ENCODE measurements around the gene COL8A1. TPM values are rescaled to one million over a fixed set of nuclear protein-coding genes. Genes with fewer than 3 reads are reported as not detected.

Gene COL8A1
- total RNA-seq, 1 experiment from 2014 or later, result 0.07 TPM

DNA sequence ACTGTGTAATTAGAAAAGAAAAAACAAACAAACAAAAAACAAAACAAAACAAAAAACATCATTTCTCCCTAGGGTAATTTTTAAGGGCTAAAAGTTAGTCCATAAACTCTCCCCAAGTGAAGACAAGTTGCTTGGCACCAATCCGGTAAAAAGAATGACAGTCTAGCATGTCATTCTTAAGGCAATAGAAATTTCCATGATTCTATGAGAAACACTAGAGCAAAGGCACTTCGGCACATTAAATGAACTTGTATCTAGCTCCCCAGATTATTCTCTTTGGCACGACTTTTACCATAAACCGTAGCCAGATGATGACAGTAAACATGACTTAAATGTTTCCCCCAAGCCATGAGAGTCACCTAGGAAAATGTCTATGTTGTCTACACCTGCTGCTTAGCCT is 10.1 kb downstream of the COL8A1 start:
- H3K4me3 ChIP-seq (replicated peaks in 1 of 2; ENCODE audit: low read depth in 1 of 2, low read length in 2 of 2), result no peak overlapping the region
- H2AFZ ChIP-seq (ENCODE audit: low read depth, low read length, poor library complexity, severe bottlenecking), result no peak overlapping the region
- peaks cover 76% of the 10 kb centered on the region for H3K27me3 ChIP-seq (ENCODE audit: insufficient read depth, low read length)
- no peak overlapping the region for H3K27ac ChIP-seq (ENCODE audit: low read depth, low read length)
- CTCF ChIA-PET, result no interaction called here
- H3K9me2 ChIP-seq (ENCODE audit: insufficient read depth), result no peaks in the 10 kb centered on the region
- H4K20me1 ChIP-seq (ENCODE audit: insufficient read depth), result no peaks in the 10 kb centered on the region
- no peaks in the 10 kb centered on the region for H3K9me3 ChIP-seq (ENCODE audit: control insufficient read depth in 1 of 2, insufficient read depth in 1 of 2, low read depth in 1 of 2, low read length in 2 of 2)
- TF ChIP-seq TCF7L2 (IDR thresholded peaks at IDR 0.05; ENCODE audit: borderline replicate concordance, extremely low read depth, insufficient read depth, insufficient read length) (no peak), FOSL1 (IDR thresholded peaks at IDR 0.05; ENCODE audit: low read depth) (no peak), CBX3 (IDR thresholded peaks at IDR 0.05; ENCODE audit: low read depth) (no peak), EZH2phosphoT487 (IDR thresholded peaks at IDR 0.05; ENCODE audit: borderline replicate concordance) (no peak), POLR2AphosphoS5 (IDR thresholded peaks at IDR 0.05; ENCODE audit: low read depth, low read length) (no peak), CEBPB (IDR thresholded peaks at IDR 0.05; ENCODE audit: low read depth) (no peak), EGR1 (IDR thresholded peaks at IDR 0.05; ENCODE audit: low read depth) (no peak), YY1 (IDR thresholded peaks at IDR 0.05; ENCODE audit: extremely low read depth, insufficient replicate concordance, low read depth, low read length) (no peak), ELF1 (IDR thresholded peaks at IDR 0.05; ENCODE audit: borderline replicate concordance, low read depth) (no peak), RAD21 (IDR thresholded peaks at IDR 0.05; ENCODE audit: low read depth) (no peak), JUND (IDR thresholded peaks at IDR 0.05) (no peak), ZNF274 (IDR thresholded peaks at IDR 0.05; ENCODE audit: low read depth, low read length) (no peak), SP1 (IDR thresholded peaks at IDR 0.05; ENCODE audit: low read depth) (no peak)
- TF ChIP-seq, protein P1, sequence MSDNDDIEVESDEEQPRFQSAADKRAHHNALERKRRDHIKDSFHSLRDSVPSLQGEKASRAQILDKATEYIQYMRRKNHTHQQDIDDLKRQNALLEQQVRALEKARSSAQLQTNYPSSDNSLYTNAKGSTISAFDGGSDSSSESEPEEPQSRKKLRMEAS (IDR thresholded peaks at IDR 0.05), result no peak
- H3K79me2 ChIP-seq (ENCODE audit: insufficient read depth, low read length), result no peaks in the 10 kb centered on the region
- H3K4me2 ChIP-seq (ENCODE audit: low read length), result no peak overlapping the region
- no TSS peak for BruUV-seq (replicated peaks)
- DNase-seq (ENCODE audit: low read depth, low spot score) (no peak), ATAC-seq (no peak)
- POLR2A ChIA-PET, result interaction anchor here (1.2 kb wide), 1 partner anchor 12 kb away, joined by 3 read pairs; no protein-coding TSS in a partner anchor
- intact Hi-C loops (cut with micrococcal nuclease), result loop anchor here (5.0 kb wide), 1 partner anchor 39 kb away; no protein-coding TSS in a partner anchor
- RAD21 ChIA-PET (ENCODE audit: low non-redundant PET in 1 of 2, low total read pairs in 2 of 2, uncharacterized antibody in 2 of 2, unreplicated experiment in 2 of 2), result no interaction called here
- H3K4me1 ChIP-seq (ENCODE audit: control insufficient read depth in 1 of 2, insufficient read depth in 2 of 2, low read length in 2 of 2), result no peaks in the 10 kb centered on the region
- no peaks in the 10 kb centered on the region for H3K36me3 ChIP-seq (ENCODE audit: control insufficient read depth in 1 of 2, insufficient read depth in 2 of 2, low read length in 2 of 2)
- H3K9ac ChIP-seq (ENCODE audit: low read length), result no peak overlapping the region

Data from HCT116 (cell line).